ENCODE data around the gene SLC12A9. TPM values are rescaled to one million over a fixed set of nuclear protein-coding genes. Genes with fewer than 3 reads are reported as not detected.

SLC12A9 gene
- total and polyA plus RNA-seq, 2 experiments from 2014 or later: 10.3 to 39.9 TPM

GRCh38 chr7:100859856-100860255, 7.3 kb downstream of the SLC12A9 start (continued):
- TF ChIP-seq EZH2 (IDR thresholded peaks at IDR 0.05; ENCODE audit: low read depth, unreplicated experiment): no peak
- TF ChIP-seq ETS1 (IDR thresholded peaks at IDR 0.05): no peak
- TF ChIP-seq CTCF (conservative IDR thresholded peaks at IDR 0.05; ENCODE audit: low read depth in 2 of 2): no peak
- no peak for TF ChIP-seq EZH2phosphoT487 (IDR thresholded peaks at IDR 0.05; ENCODE audit: unreplicated experiment)

GRCh38 chr7:100860702-100861615, 8.4 kb downstream of the SLC12A9 start:
- H3K36me3 Mint-ChIP-seq (ENCODE audit: low read depth): peaks cover 48% of the 10 kb centered on the region
- no peak overlapping the region for H2AFZ ChIP-seq
- no peak for TF ChIP-seq ZNF462 (CRISPR knock-in tag; IDR thresholded peaks at IDR 0.05)
- no peak for TF ChIP-seq JUNB (IDR thresholded peaks at IDR 0.05; ENCODE audit: unreplicated experiment)
- TF ChIP-seq REST (IDR thresholded peaks at IDR 0.05; ENCODE audit: unreplicated experiment): no peak
- TF ChIP-seq CREB1 (CRISPR knock-in tag; IDR thresholded peaks at IDR 0.05; ENCODE audit: low read depth): no peak
- TF ChIP-seq NANOG (IDR thresholded peaks at IDR 0.05; ENCODE audit: borderline replicate concordance): no peak
- no peak for TF ChIP-seq EZH2phosphoT487 (IDR thresholded peaks at IDR 0.05; ENCODE audit: unreplicated experiment)

More at GRCh38 chr7:100860702-100861615, 8.4 kb downstream of the SLC12A9 start:
- H3K27ac ChIP-seq (ENCODE audit: low read depth): no peak overlapping the region
- Mint-ChIP-seq H3K4me1 (peaks cover 10% of the 10 kb centered on the region; the same call in 2 of the 3 replicates), H3K27me3 (ENCODE audit: insufficient read depth, low read depth, poor library complexity) (peaks cover 11% of the 10 kb centered on the region), H3K9me3 (no peaks in the 10 kb centered on the region), H3K4me3 (no peak overlapping the region), H3K27ac (no peak overlapping the region)
- peaks cover 14% of the 10 kb centered on the region for H3K79me2 ChIP-seq (replicated peaks; ENCODE audit: insufficient read depth)
- H3K4me2 ChIP-seq: no peak overlapping the region
- H3K36me3 ChIP-seq (ENCODE audit: insufficient read depth): peaks cover 4% of the 10 kb centered on the region
- no peak for ATAC-seq
- H3K4me1 ChIP-seq (ENCODE audit: insufficient read depth): no peaks in the 10 kb centered on the region
- H3K4me3 ChIP-seq: no peak overlapping the region
- H3F3A ChIP-seq (replicated peaks; ENCODE audit: low read depth): peaks cover 4% of the 10 kb centered on the region; the same call in 1 of the 2 replicates
- no peaks in the 10 kb centered on the region for H3K27me3 ChIP-seq (ENCODE audit: insufficient read depth)
- H4K20me1 ChIP-seq (replicated peaks; ENCODE audit: insufficient read depth): 0 out of 2 replicates have a peak, but pooled peaks cover 3% of the 10 kb centered on the region
- DNase-seq (ENCODE audit: low spot score): no peak
- H3K9me2 ChIP-seq (ENCODE audit: insufficient read depth): no peaks in the 10 kb centered on the region

Measured in GM23338 (cell line).